SU-DHL-6 (cell line): Measurements from ENCODE around the gene ABCB9.

ENCODE experiments used
- H2AFZ ChIP-seq: fragments of 200-600 bp; sonication (generic); 2 replicates; pipeline ENCODE4 v1.6.1; 2014; ENCODE audit warnings: low read depth, mild to moderate bottlenecking, moderate library complexity, mixed read lengths, antibody characterized with exemption, low read length; ENCODE audit not compliant: severe bottlenecking
- H3F3A ChIP-seq: fragments of 200-600 bp; shearing (Covaris generic); 2 replicates; pipeline ENCODE4 v1.6.0; 2016; ENCODE audit warnings: antibody characterized with exemption, mild to moderate bottlenecking; ENCODE audit not compliant: insufficient read depth
- H3K27ac ChIP-seq: fragments of 200-600 bp; sonication (generic); 2 replicates; pipeline ENCODE4 v1.5.1; 2016; ENCODE audit warnings: low read depth, mild to moderate bottlenecking, low read length, moderate library complexity, mixed read lengths
- H3K27me3 ChIP-seq: fragments of 200-600 bp; sonication (generic), shearing (Covaris generic); 2 replicates; pipeline ENCODE4 v1.6.0; 2014; ENCODE audit warnings: mild to moderate bottlenecking, low read length
- H3K36me3 ChIP-seq: fragments of 200-600 bp; sonication (generic); 2 replicates; pipeline ENCODE4 v1.6.1; 2014; ENCODE audit warnings: mild to moderate bottlenecking, low read length, mixed read lengths
- H3K4me2 ChIP-seq: fragments of 300-600, 200-600 bp; shearing (Covaris generic), sonication (generic); 2 replicates; pipeline ENCODE4 v1.6.0; 2014; ENCODE audit warnings: low read length, low read depth, mild to moderate bottlenecking; ENCODE audit not compliant: poor library complexity, severe bottlenecking
- H3K4me3 ChIP-seq: fragments of 200-600 bp; sonication (generic); 2 replicates; pipeline ENCODE4 v1.5.1; 2014; ENCODE audit warnings: antibody characterized with exemption, low read length, mild to moderate bottlenecking, mixed read lengths; ENCODE audit not compliant: insufficient read depth, poor library complexity, severe bottlenecking
- H3K79me2 ChIP-seq: fragments of 200-600 bp; sonication (generic); 2 replicates; pipeline ENCODE4 v1.6.1; 2014; ENCODE audit warnings: mild to moderate bottlenecking, low read length, moderate library complexity; ENCODE audit not compliant: insufficient read depth
- H3K9ac ChIP-seq: fragments of 200-600 bp; sonication (generic); 2 replicates; pipeline ENCODE4 v1.7.0; 2014; ENCODE audit warnings: mild to moderate bottlenecking, low read length
- H3K9me2 ChIP-seq: fragments of 200-600 bp; sonication (generic); replicated peaks from 2 replicates; pipeline ENCODE4 v1.6.1; 2014; ENCODE audit warnings: low read length; ENCODE audit not compliant: insufficient read depth
- H3K9me3 ChIP-seq: fragments of 200-600 bp; sonication (generic); 2 replicates; pipeline ENCODE4 v1.6.1; 2014; ENCODE audit warnings: low read length, mixed read lengths; ENCODE audit not compliant: insufficient read depth
- H4K20me1 ChIP-seq: fragments of 200-600 bp; sonication (generic); 2 replicates; pipeline ENCODE4 v1.6.1; 2014; ENCODE audit warnings: low read depth, mild to moderate bottlenecking, antibody characterized with exemption, low read length, moderate library complexity, mixed read lengths
- CTCF ChIP-seq: fragments of 200-600 bp; sonication (generic); IDR thresholded peaks from one replicate; pipeline ENCODE4 v1.5.1; 2017; ENCODE audit warnings: antibody characterized with exemption, mild to moderate bottlenecking, low read length, moderate library complexity; ENCODE audit not compliant: insufficient read depth, poor library complexity, severe bottlenecking
- EZH2phosphoT487 ChIP-seq: fragments of 200-600 bp; sonication (generic), shearing (Covaris generic); conservative IDR thresholded peaks from 2 replicates; pipeline ENCODE4 v1.6.1; 2018; ENCODE audit warnings: mild to moderate bottlenecking, antibody characterized with exemption, low read length, moderate library complexity, mixed read lengths

The ABCB9 gene

GRCh38 chr12:123011701-123012100, 45.4 kb upstream of the ABCB9 start:
- no peaks in the 10 kb centered on the region for H3K9me2 ChIP-seq
- no peaks in the 10 kb centered on the region for H3K27me3 ChIP-seq
- no peaks in the 10 kb centered on the region for H3K9me3 ChIP-seq
- H4K20me1 ChIP-seq = no peaks in the 10 kb centered on the region
- H2AFZ ChIP-seq = no peak overlapping the region
- H3K4me3 ChIP-seq = no peak overlapping the region
- no peaks in the 10 kb centered on the region for H3K79me2 ChIP-seq
- H3K9ac ChIP-seq = no peak overlapping the region
- H3K27ac ChIP-seq = no peak overlapping the region
- no peak overlapping the region for H3K4me2 ChIP-seq
- H3K36me3 ChIP-seq = no peaks in the 10 kb centered on the region
- TF ChIP-seq CTCF (no peak), EZH2phosphoT487 (no peak)
- H3F3A ChIP-seq = no peaks in the 10 kb centered on the region

GRCh38 chr12:123010681-123011080, 44.4 kb upstream of the ABCB9 start:
- Histone ChIP-seq H3K9ac (no peak overlapping the region), H3K27me3 (no peaks in the 10 kb centered on the region), H3K9me3 (no peaks in the 10 kb centered on the region), H3K36me3 (no peaks in the 10 kb centered on the region), H3K4me2 (no peak overlapping the region), H3K9me2 (no peaks in the 10 kb centered on the region), H3K27ac (no peak overlapping the region), H4K20me1 (no peaks in the 10 kb centered on the region), H2AFZ (no peak overlapping the region), H3F3A (no peaks in the 10 kb centered on the region), H3K4me3 (no peak overlapping the region), H3K79me2 (no peaks in the 10 kb centered on the region)
- TF ChIP-seq EZH2phosphoT487 = no peak
- TF ChIP-seq CTCF = no peak

- Histone ChIP-seq H3K9me2 (no peaks in the 10 kb centered on the region), H3K9me3 (no peaks in the 10 kb centered on the region), H3F3A (no peaks in the 10 kb centered on the region), H3K9ac (no peak overlapping the region), H3K4me3 (no peak overlapping the region), H3K36me3 (no peaks in the 10 kb centered on the region), H3K79me2 (no peaks in the 10 kb centered on the region), H3K27ac (no peak overlapping the region), H3K4me2 (no peak overlapping the region), H4K20me1 (no peaks in the 10 kb centered on the region), H3K27me3 (no peaks in the 10 kb centered on the region), H2AFZ (no peak overlapping the region)
- TF ChIP-seq CTCF = no peak
- no peak for TF ChIP-seq EZH2phosphoT487
These were observed 43.8 kb upstream of the ABCB9 start for GRCh38 chr12:123010110-123010509.
